Memory B cell (primary cell): ENCODE measurements around the gene ARHGAP19.
"Not testable (repeated sequence)": the region's sequence is repeated elsewhere in the genome, so short reads cannot be mapped to it uniquely, and the experiment has no call there.

ENCODE experiments used
- ATAC-seq: fragments of 150-1000 bp; cut with Tn5 transposase; 2 replicates; pipeline ENCODE4 v1.10.0; 2021; ENCODE audit warnings: low read depth, mild to moderate bottlenecking, moderate library complexity
- DNase-seq, 2 donors: peaks; one replicate each; pipeline ENCODE4 v3.0.0; 2022; ENCODE audit warnings: low spot score in 2 of 2
- H3K27ac Mint-ChIP-seq: one replicate; pipeline ENCODE4 v1.8.0; 2022; ENCODE audit warnings: mild to moderate bottlenecking, moderate library complexity, mixed read lengths
- H3K27me3 Mint-ChIP-seq: one replicate; pipeline ENCODE4 v1.8.0; 2022; ENCODE audit warnings: mixed read lengths
- H3K36me3 Mint-ChIP-seq: one replicate; pipeline ENCODE4 v1.8.0; 2022; ENCODE audit warnings: mild to moderate bottlenecking, mixed read lengths
- H3K4me1 Mint-ChIP-seq: one replicate; pipeline ENCODE4 v1.8.0; 2022; ENCODE audit warnings: mixed read lengths
- H3K4me3 Mint-ChIP-seq: one replicate; pipeline ENCODE4 v1.8.0; 2022; ENCODE audit warnings: mild to moderate bottlenecking, moderate library complexity, mixed read lengths
- H3K9me3 Mint-ChIP-seq: one replicate; pipeline ENCODE4 v1.8.0; 2022; ENCODE audit warnings: mixed read lengths

ARHGAP19 gene

GRCh38 chr10:97279121-97279815, 13.2 kb downstream of the ARHGAP19 start:
- DNase-seq, result no peak

GRCh38 chr10:97278491-97278989, 13.9 kb downstream of the ARHGAP19 start:
- no peak overlapping the region for H3K27ac Mint-ChIP-seq
- DNase-seq, result peak in 1 of 2 donors; percentile 36

More at GRCh38 chr10:97279121-97279815, 13.2 kb downstream of the ARHGAP19 start:
- H3K4me3 Mint-ChIP-seq, result no peak overlapping the region
- no peaks in the 10 kb centered on the region for H3K9me3 Mint-ChIP-seq
- ATAC-seq, result no peak
- no peaks in the 10 kb centered on the region for H3K36me3 Mint-ChIP-seq
- peaks cover 6% of the 10 kb centered on the region for H3K4me1 Mint-ChIP-seq
- H3K27me3 Mint-ChIP-seq, result no peaks in the 10 kb centered on the region
- H3K27ac Mint-ChIP-seq, result no peak overlapping the region

GRCh38 chr10:97277551-97277950, 14.9 kb downstream of the ARHGAP19 start:
- peaks cover 6% of the 10 kb centered on the region for H3K4me1 Mint-ChIP-seq
- H3K36me3 Mint-ChIP-seq, result no peaks in the 10 kb centered on the region
- no peak overlapping the region for H3K4me3 Mint-ChIP-seq
- ATAC-seq (no peak), DNase-seq (no peak)
- no peaks in the 10 kb centered on the region for H3K27me3 Mint-ChIP-seq
- H3K27ac Mint-ChIP-seq, result no peak overlapping the region
- H3K9me3 Mint-ChIP-seq, result no peaks in the 10 kb centered on the region

More at GRCh38 chr10:97278491-97278989, 13.9 kb downstream of the ARHGAP19 start:
- H3K36me3 Mint-ChIP-seq, result no peaks in the 10 kb centered on the region
- no peaks in the 10 kb centered on the region for H3K27me3 Mint-ChIP-seq
- no peak overlapping the region for H3K4me3 Mint-ChIP-seq
- H3K4me1 Mint-ChIP-seq, result peaks cover 6% of the 10 kb centered on the region
- no peaks in the 10 kb centered on the region for H3K9me3 Mint-ChIP-seq
- peak; percentile 80 for ATAC-seq

- Mint-ChIP-seq H3K27ac (no peak overlapping the region), H3K4me3 (no peak overlapping the region), H3K4me1 (peaks cover 5% of the 10 kb centered on the region), H3K36me3 (peaks cover 3% of the 10 kb centered on the region), H3K27me3 (no peaks in the 10 kb centered on the region), H3K9me3 (peaks cover 2% of the 10 kb centered on the region)
- no peak for ATAC-seq
- no peak for DNase-seq
Observed at GRCh38 chr10:97274828-97275227, 17.6 kb downstream of the ARHGAP19 start.

GRCh38 chr10:97273700-97274099, 18.7 kb downstream of the ARHGAP19 start:
- Mint-ChIP-seq H3K36me3 (peaks cover 3% of the 10 kb centered on the region), H3K4me1 (peaks cover 6% of the 10 kb centered on the region), H3K27me3 (no peaks in the 10 kb centered on the region), H3K4me3 (no peak overlapping the region), H3K27ac (no peak overlapping the region), H3K9me3 (peaks cover 2% of the 10 kb centered on the region)
- ATAC-seq, result no peak
- DNase-seq, result no peak

- H3K9me3 Mint-ChIP-seq, result peaks cover 5% of the 10 kb centered on the region
- H3K4me1 Mint-ChIP-seq, result peaks cover 15% of the 10 kb centered on the region
- H3K4me3 Mint-ChIP-seq, result no peak overlapping the region
- H3K36me3 Mint-ChIP-seq, result peaks cover 26% of the 10 kb centered on the region
- no peaks in the 10 kb centered on the region for H3K27me3 Mint-ChIP-seq
- DNase-seq (no peak), ATAC-seq (no peak)
- H3K27ac Mint-ChIP-seq, result no peak overlapping the region
Observed at GRCh38 chr10:97270523-97271154, 21.8 kb downstream of the ARHGAP19 start.

GRCh38 chr10:97267671-97268070, 24.8 kb downstream of the ARHGAP19 start:
- Mint-ChIP-seq H3K36me3 (peaks cover 36% of the 10 kb centered on the region), H3K27ac (peak overlapping the region; percentile 32), H3K27me3 (no peaks in the 10 kb centered on the region), H3K4me1 (peaks cover 15% of the 10 kb centered on the region), H3K9me3 (peaks cover 5% of the 10 kb centered on the region), H3K4me3 (no peak overlapping the region)
- ATAC-seq, result no peak
- no peak for DNase-seq

- H3K27me3 Mint-ChIP-seq, H3K27ac Mint-ChIP-seq, DNase-seq, H3K4me3 Mint-ChIP-seq, H3K9me3 Mint-ChIP-seq, ATAC-seq: not testable (repeated sequence)
- peaks cover 37% of the 10 kb centered on the region for H3K36me3 Mint-ChIP-seq
- H3K4me1 Mint-ChIP-seq, result peaks cover 17% of the 10 kb centered on the region
Observed at GRCh38 chr10:97265095-97265494, 27.3 kb downstream of the ARHGAP19 start.

- H3K36me3 Mint-ChIP-seq, result peaks cover 42% of the 10 kb centered on the region
- H3K4me3 Mint-ChIP-seq, result no peak overlapping the region
- ATAC-seq (no peak), DNase-seq (no peak)
- H3K4me1 Mint-ChIP-seq, result peaks cover 16% of the 10 kb centered on the region
- H3K27me3 Mint-ChIP-seq, result no peaks in the 10 kb centered on the region
- H3K9me3 Mint-ChIP-seq, result peaks cover 3% of the 10 kb centered on the region
- H3K27ac Mint-ChIP-seq, result no peak overlapping the region
Observed at GRCh38 chr10:97263971-97264370, 28.5 kb downstream of the ARHGAP19 start.

- ATAC-seq (no peak), DNase-seq (no peak)
- peaks cover 11% of the 10 kb centered on the region for H3K4me1 Mint-ChIP-seq
- H3K27ac Mint-ChIP-seq, result no peak overlapping the region
- H3K9me3 Mint-ChIP-seq, result peaks cover 3% of the 10 kb centered on the region
- H3K4me3 Mint-ChIP-seq, result no peak overlapping the region
- H3K36me3 Mint-ChIP-seq, result peaks cover 32% of the 10 kb centered on the region
- H3K27me3 Mint-ChIP-seq, result no peaks in the 10 kb centered on the region
Observed at GRCh38 chr10:97261656-97262055, 30.8 kb downstream of the ARHGAP19 start.

- H3K4me3 Mint-ChIP-seq, result no peak overlapping the region
- ATAC-seq (no peak), DNase-seq (no peak)
- H3K36me3 Mint-ChIP-seq, result peaks cover 30% of the 10 kb centered on the region
- no peaks in the 10 kb centered on the region for H3K9me3 Mint-ChIP-seq
- H3K27ac Mint-ChIP-seq, result no peak overlapping the region
- no peaks in the 10 kb centered on the region for H3K27me3 Mint-ChIP-seq
- H3K4me1 Mint-ChIP-seq, result peaks cover 8% of the 10 kb centered on the region
Observed at GRCh38 chr10:97261183-97261582, 31.3 kb downstream of the ARHGAP19 start.

- Mint-ChIP-seq H3K27ac (no peak overlapping the region), H3K9me3 (no peaks in the 10 kb centered on the region), H3K36me3 (peaks cover 30% of the 10 kb centered on the region), H3K27me3 (no peaks in the 10 kb centered on the region), H3K4me1 (peaks cover 9% of the 10 kb centered on the region), H3K4me3 (no peak overlapping the region)
- ATAC-seq (no peak), DNase-seq (no peak)
Observed at GRCh38 chr10:97259119-97259518, 33.3 kb downstream of the ARHGAP19 start.

GRCh38 chr10:97256356-97256755, 36.1 kb downstream of the ARHGAP19 start:
- peaks cover 19% of the 10 kb centered on the region for H3K4me1 Mint-ChIP-seq
- ATAC-seq (no peak), DNase-seq (no peak)
- H3K27me3 Mint-ChIP-seq, result no peaks in the 10 kb centered on the region
- H3K36me3 Mint-ChIP-seq, result peaks cover 38% of the 10 kb centered on the region
- H3K4me3 Mint-ChIP-seq, result no peak overlapping the region
- peak overlapping the region; percentile 42 for H3K27ac Mint-ChIP-seq
- H3K9me3 Mint-ChIP-seq, result no peaks in the 10 kb centered on the region

GRCh38 chr10:97255512-97256293, 36.7 kb downstream of the ARHGAP19 start:
- DNase-seq (no peak), ATAC-seq (no peak)
- H3K9me3 Mint-ChIP-seq, result no peaks in the 10 kb centered on the region
- no peaks in the 10 kb centered on the region for H3K27me3 Mint-ChIP-seq
- peaks cover 40% of the 10 kb centered on the region for H3K36me3 Mint-ChIP-seq
- H3K4me1 Mint-ChIP-seq, result peaks cover 19% of the 10 kb centered on the region
- no peak overlapping the region for H3K4me3 Mint-ChIP-seq
- peak overlapping the region; percentile 42 for H3K27ac Mint-ChIP-seq
